HUDEP-2 (cell line): ENCODE measurements around the gene TMEM182.
A peak's percentile ranks its signal among the peaks of the same experiment; 100 is the strongest.

Source experiments
- DNase-seq, 76 experiments: peaks; one replicate each; lab custom pipeline; 2025; ENCODE audit not compliant: unreplicated experiment in 76 of 76; lab: John Stamatoyannopoulos, UW

TMEM182 gene

GRCh38 chr2:102798181-102798580 is 36.4 kb downstream of the TMEM182 start:
- DNase-seq = no peak

- DNase-seq = peak in 25 of 76 experiments; percentile 1 to 52 (median 16)
Observed at GRCh38 chr2:102801098-102801718, 39.4 kb downstream of the TMEM182 start.

GRCh38 chr2:102801858-102802699 is 40.2 kb downstream of the TMEM182 start:
- DNase-seq = no peak

- DNase-seq = no peak
Observed at GRCh38 chr2:102803041-102803896, 41.4 kb downstream of the TMEM182 start.

- DNase-seq = no peak
Observed at GRCh38 chr2:102803897-102804217, 42.0 kb downstream of the TMEM182 start.

GRCh38 chr2:102806250-102806837 is 44.5 kb downstream of the TMEM182 start:
- DNase-seq = peak in 45 of 76 experiments; percentile 0 to 66 (median 31)

- no peak for DNase-seq
Observed at GRCh38 chr2:102809291-102810189, 47.7 kb downstream of the TMEM182 start.

- no peak for DNase-seq
Observed at GRCh38 chr2:102815285-102815684, 53.5 kb downstream of the TMEM182 start.

GRCh38 chr2:102826904-102827303 is 65.1 kb downstream of the TMEM182 start:
- no peak for DNase-seq

GRCh38 chr2:102832789-102833188 is 71.0 kb downstream of the TMEM182 start:
- no peak for DNase-seq

- no peak for DNase-seq
Observed at GRCh38 chr2:102834523-102835273, 72.9 kb downstream of the TMEM182 start.

GRCh38 chr2:102837626-102838198 is 75.9 kb downstream of the TMEM182 start:
- DNase-seq = no peak

GRCh38 chr2:102839668-102840388 is 78.0 kb downstream of the TMEM182 start:
- peak in 13 of 76 experiments; percentile 1 to 20 (median 5) for DNase-seq

GRCh38 chr2:102841107-102841840 is 79.4 kb downstream of the TMEM182 start:
- DNase-seq = peak in 25 of 76 experiments; percentile 0 to 48 (median 12)

GRCh38 chr2:102843764-102844443 is 82.1 kb downstream of the TMEM182 start:
- DNase-seq = no peak

GRCh38 chr2:102844911-102845310 is 83.1 kb downstream of the TMEM182 start:
- no peak for DNase-seq

GRCh38 chr2:102848366-102848839 is 86.6 kb downstream of the TMEM182 start:
- peak in 22 of 76 experiments; percentile 1 to 23 (median 6) for DNase-seq
